Ovary (tissue), 3 donors: Measurements from ENCODE around the gene MLPH.

Experiments used
- CTCF ChIP-seq, 3 donors: fragments of 450-650 bp in 2 of 3; fragments of 200-600 bp in 1 of 3; IDR thresholded peaks; one replicate each; pipeline versions ENCODE4 v1.5.1 to v1.8.0; 2016 to 2022; ENCODE audit warnings: antibody characterized with exemption in 3 of 3, mild to moderate bottlenecking in 1 of 3
- EP300 ChIP-seq: sonication (generic); formaldehyde crosslinking; IDR thresholded peaks from one replicate; pipeline ENCODE4 v1.6.1; 2017; ENCODE audit warnings: antibody characterized with exemption
- donor health status: DM: no; HTN: no; CAD: no.

GRCh38 chr2:237597196-237598145 lies 110.4 kb downstream of the MLPH start:
- TF ChIP-seq EP300 (no peak), CTCF (IDR thresholded peaks at IDR 0.05) (no peak)
